Keratinocyte (primary cell): ENCODE data around the gene STARD3. TPM values are rescaled to one million over a fixed set of nuclear protein-coding genes. Genes with fewer than 3 reads are reported as not detected.

Source experiments
- DNase-seq: peaks from one replicate; pipeline ENCODE4 v3.0.0-alpha.2; 2011; ENCODE audit warnings: low read depth, missing footprints, low spot score
- FAIRE-seq: peaks from 2 replicates; lab custom pipeline; 2011; peaks lifted over from hg19 to GRCh38; lab: Jason Lieb, UNC
- H2AFZ ChIP-seq: 2 replicates; pipeline ENCODE4 v1.6.0; 2012; ENCODE audit warnings: low read length, control low read depth, inconsistent platforms; ENCODE audit not compliant: control insufficient read depth
- H3K27ac ChIP-seq: 2 replicates; pipeline ENCODE4 v1.5.1; 2011; ENCODE audit warnings: low read length; ENCODE audit not compliant: control insufficient read depth, insufficient read depth
- H3K27me3 ChIP-seq: 3 replicates; pipeline ENCODE4 v1.6.0; 2011; ENCODE audit warnings: low read length; ENCODE audit not compliant: control insufficient read depth, insufficient read depth; ENCODE audit errors: extremely low read depth
- H3K36me3 ChIP-seq, 2 experiments: 2 replicates in 1 of 2; 3 replicates in 1 of 2; pipeline ENCODE4 v1.5.1; 2011; ENCODE audit warnings: low read length in 2 of 2, mild to moderate bottlenecking in 1 of 2; ENCODE audit not compliant: control insufficient read depth in 2 of 2, insufficient read depth in 2 of 2; ENCODE audit errors: extremely low read depth in 1 of 2
- H3K4me1 ChIP-seq: 3 replicates; pipeline ENCODE4 v1.5.1; 2011; ENCODE audit warnings: low read length; ENCODE audit not compliant: control insufficient read depth, insufficient read depth; ENCODE audit errors: extremely low read depth
- H3K4me2 ChIP-seq: 3 replicates; pipeline ENCODE4 v1.6.0; 2011; ENCODE audit warnings: low read depth, low read length; ENCODE audit not compliant: control insufficient read depth, insufficient read depth; ENCODE audit errors: extremely low read depth
- H3K4me3 ChIP-seq, 3 experiments: fragments of 200-600 bp in 1 of 3; sonication (generic) in 1 of 3; 2 replicates in 2 of 3; 3 replicates in 1 of 3; pipeline ENCODE4 v1.5.1; 2011 to 2016; ENCODE audit warnings: low read length in 3 of 3, mild to moderate bottlenecking in 3 of 3, control low read depth in 2 of 3, inconsistent platforms in 1 of 3, low read depth in 1 of 3, mixed read lengths in 1 of 3, mixed run types in 1 of 3, moderate library complexity in 1 of 3; ENCODE audit not compliant: control insufficient read depth in 2 of 3, insufficient read depth in 2 of 3; ENCODE audit errors: extremely low read depth in 1 of 3
- H3K79me2 ChIP-seq: 2 replicates; pipeline ENCODE4 v1.6.0; 2012; ENCODE audit warnings: low read length; ENCODE audit not compliant: control insufficient read depth, insufficient read depth
- H3K9ac ChIP-seq: 3 replicates; pipeline ENCODE4 v1.6.0; 2011; ENCODE audit warnings: low read length; ENCODE audit not compliant: control insufficient read depth, insufficient read depth; ENCODE audit errors: extremely low read depth
- H3K9me1 ChIP-seq: 3 replicates; pipeline ENCODE4 v1.6.0; 2011; ENCODE audit warnings: low read length; ENCODE audit not compliant: control insufficient read depth, insufficient read depth; ENCODE audit errors: extremely low read depth
- H3K9me3 ChIP-seq: 2 replicates; pipeline ENCODE4 v1.5.1; 2012; ENCODE audit warnings: low read depth, low read length; ENCODE audit not compliant: control insufficient read depth
- H4K20me1 ChIP-seq: 3 replicates; pipeline ENCODE4 v1.6.0; 2011; ENCODE audit warnings: low read length; ENCODE audit not compliant: control insufficient read depth, insufficient read depth; ENCODE audit errors: extremely low read depth
- CTCF ChIP-seq, 3 experiments: IDR thresholded peaks in 1 of 3; conservative IDR thresholded peaks in 1 of 3; optimal IDR thresholded peaks in 1 of 3; 2 replicates in 2 of 3; 3 replicates in 1 of 3; pipeline versions ENCODE3 to v1.5.1; 2011; ENCODE audit warnings: low read length in 3 of 3, mild to moderate bottlenecking in 3 of 3, moderate library complexity in 2 of 3, control low read depth in 1 of 3, inconsistent platforms in 1 of 3; ENCODE audit not compliant: insufficient read depth in 2 of 3; ENCODE audit errors: extremely low read depth in 1 of 3
- EZH2 ChIP-seq: IDR thresholded peaks from one replicate; pipeline ENCODE4 v1.6.1; 2012; ENCODE audit warnings: inconsistent platforms, mild to moderate bottlenecking, low read length, moderate library complexity
- dilution Hi-C: fragments of 300-500 bp; cut with MboI; formaldehyde crosslinking; loops from one replicate; pipeline ENCODE4 v1.7.0; 2020; ENCODE audit warnings: low sequenced_read_pairs; ENCODE audit not compliant: extremely low pct_ligation_motif_present
- polyA plus RNA-seq, 5 experiments: library from polyadenylated mRNA; depleted of rRNA in 3 of 5; stranded (reverse) in 3 of 5; stranded (forward) in 1 of 5; unstranded in 1 of 5; fragments of >200 nt; gene quantifications; 1 replicate in 1 of 5; 2 replicates in 3 of 5; 3 replicates in 1 of 5; pipeline versions ENCODE4 v1.2.1 to v1.2.3, GENCODE V29; 2011 to 2012; ENCODE audit warnings: missing spikeins in 2 of 5, low read depth in 1 of 5, low replicate concordance in 1 of 5

The STARD3 gene
- polyA plus RNA-seq, 1 donor (not counting 4 experiments of a cell fraction or from before 2014, with no cell fraction given): 29.0 TPM

- no peak overlapping the region for H2AFZ ChIP-seq
- no peaks in the 10 kb centered on the region for H3K9me3 ChIP-seq
- no peak overlapping the region for H3K9ac ChIP-seq
- peaks cover 2% of the 10 kb centered on the region for H4K20me1 ChIP-seq
- H3K4me1 ChIP-seq: peaks cover 15% of the 10 kb centered on the region
- TF ChIP-seq EZH2 (no peak), CTCF (optimal IDR thresholded peaks at IDR 0.05 in 1 of 3, IDR thresholded peaks at IDR 0.05 in 1 of 3, conservative IDR thresholded peaks at IDR 0.05 in 1 of 3; ENCODE audit: extremely low read depth in 1 of 3, insufficient read depth in 2 of 3, low read length in 3 of 3) (no peak)
- no peak for FAIRE-seq
- peak overlapping the region in 1 of 3 experiments; percentile 80 for H3K4me3 ChIP-seq
- H3K36me3 ChIP-seq: no peaks in the 10 kb centered on the region
- no peaks in the 10 kb centered on the region for H3K79me2 ChIP-seq
- no peak overlapping the region for H3K27ac ChIP-seq
- no peak for DNase-seq
- peak overlapping the region; percentile 92 for H3K4me2 ChIP-seq
- H3K9me1 ChIP-seq: no peaks in the 10 kb centered on the region
- peaks cover 30% of the 10 kb centered on the region for H3K27me3 ChIP-seq
- dilution Hi-C loops: no loop called here
Observed at GRCh38 chr17:39618956-39619785, 17.8 kb upstream of the STARD3 start.

GRCh38 chr17:39619786-39620101, 17.2 kb upstream of the STARD3 start:
- TF ChIP-seq EZH2 (no peak), CTCF (optimal IDR thresholded peaks at IDR 0.05 in 1 of 3, IDR thresholded peaks at IDR 0.05 in 1 of 3, conservative IDR thresholded peaks at IDR 0.05 in 1 of 3; ENCODE audit: extremely low read depth in 1 of 3, insufficient read depth in 2 of 3, low read length in 3 of 3) (no peak)
- no peaks in the 10 kb centered on the region for H3K79me2 ChIP-seq
- no peak overlapping the region for H3K4me2 ChIP-seq
- H3K27ac ChIP-seq: no peak overlapping the region
- no peaks in the 10 kb centered on the region for H3K9me3 ChIP-seq
- H3K9me1 ChIP-seq: no peaks in the 10 kb centered on the region
- H3K9ac ChIP-seq: no peak overlapping the region
- peaks cover 2% of the 10 kb centered on the region for H4K20me1 ChIP-seq
- DNase-seq (no peak), FAIRE-seq (no peak)
- no peaks in the 10 kb centered on the region for H3K36me3 ChIP-seq
- H2AFZ ChIP-seq: no peak overlapping the region
- dilution Hi-C loops: no loop called here
- peaks cover 15% of the 10 kb centered on the region for H3K4me1 ChIP-seq
- H3K27me3 ChIP-seq: peaks cover 28% of the 10 kb centered on the region
- H3K4me3 ChIP-seq: no peak overlapping the region
